HG03442 (cell line): Measurements from ENCODE around the gene OLFM2.

ENCODE experiments used
- ATAC-seq: cut with Tn5 transposase; IDR thresholded peaks from one replicate; pipeline ENCODE4 v1.9.1; 2021; ENCODE audit warnings: mild to moderate bottlenecking, moderate library complexity; ENCODE audit not compliant: unreplicated experiment

OLFM2 gene

DNA sequence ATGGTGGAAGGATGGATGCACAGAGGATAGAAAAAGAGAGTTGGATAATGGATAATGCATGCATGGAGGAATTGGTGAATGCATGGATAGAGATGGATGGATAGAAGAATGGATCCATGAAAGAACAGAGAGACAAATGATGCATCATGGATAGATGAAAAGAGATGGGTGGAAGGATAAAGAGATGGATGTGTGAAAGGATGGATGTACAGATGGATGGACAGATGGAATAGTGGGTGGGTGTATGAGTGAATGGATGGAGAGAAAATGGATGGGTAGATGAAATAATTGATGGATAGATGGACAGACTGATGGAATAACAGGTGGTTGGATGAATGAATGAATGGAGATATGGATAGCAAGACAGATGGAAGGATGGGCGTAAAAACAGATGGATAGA lies 25.7 kb downstream of the OLFM2 start:
- no peak for ATAC-seq

DNA sequence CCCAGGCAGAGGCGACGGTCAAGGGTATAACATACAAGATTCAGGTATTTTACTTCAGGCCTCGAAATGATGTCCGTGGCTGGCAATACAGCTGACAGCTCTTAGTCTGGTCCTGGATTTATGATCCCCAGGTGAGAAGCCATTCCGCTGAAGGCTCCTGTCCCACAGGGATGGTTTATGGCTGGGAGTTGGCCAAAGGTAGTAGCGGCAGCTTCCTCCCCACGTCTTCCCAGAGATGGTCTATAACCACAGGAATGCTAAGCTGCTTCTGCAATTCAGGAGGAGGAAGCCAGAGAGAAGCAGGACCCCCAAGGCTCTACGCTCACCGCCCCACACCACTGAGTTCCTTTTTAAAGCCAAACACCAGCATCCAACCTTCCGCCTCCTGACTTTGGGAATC lies 27.1 kb downstream of the OLFM2 start:
- no peak for ATAC-seq

DNA sequence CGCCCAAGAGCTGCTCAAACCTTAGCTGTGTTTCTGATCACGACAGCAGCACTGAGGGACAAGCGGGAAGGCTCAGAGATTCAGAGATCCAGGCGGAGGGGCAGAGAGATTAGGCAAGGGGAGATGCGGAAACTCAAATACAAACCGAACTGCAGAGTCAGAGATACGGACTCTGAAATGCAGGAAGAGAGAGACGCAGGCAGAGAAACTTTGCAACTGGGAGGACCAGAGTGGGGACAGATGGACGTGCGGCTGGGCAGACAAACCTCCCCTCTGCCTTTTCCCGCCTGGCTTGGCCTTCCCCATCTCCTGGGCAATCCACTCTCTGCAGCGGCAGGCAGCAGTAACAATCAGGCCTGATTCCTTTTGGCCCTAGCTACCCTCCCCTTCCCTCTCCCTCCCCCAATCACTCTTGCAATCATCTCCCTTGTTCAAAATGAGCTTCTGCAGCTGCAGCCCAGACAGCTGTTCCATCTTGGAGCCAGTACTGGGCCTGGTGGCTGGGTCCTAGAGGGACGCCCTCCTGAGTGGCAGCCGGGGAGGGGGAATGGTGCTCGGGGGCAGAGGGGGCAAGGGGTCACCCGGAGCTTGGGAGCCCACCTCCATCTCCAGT lies 29.7 kb downstream of the OLFM2 start:
- ATAC-seq, result no peak

DNA sequence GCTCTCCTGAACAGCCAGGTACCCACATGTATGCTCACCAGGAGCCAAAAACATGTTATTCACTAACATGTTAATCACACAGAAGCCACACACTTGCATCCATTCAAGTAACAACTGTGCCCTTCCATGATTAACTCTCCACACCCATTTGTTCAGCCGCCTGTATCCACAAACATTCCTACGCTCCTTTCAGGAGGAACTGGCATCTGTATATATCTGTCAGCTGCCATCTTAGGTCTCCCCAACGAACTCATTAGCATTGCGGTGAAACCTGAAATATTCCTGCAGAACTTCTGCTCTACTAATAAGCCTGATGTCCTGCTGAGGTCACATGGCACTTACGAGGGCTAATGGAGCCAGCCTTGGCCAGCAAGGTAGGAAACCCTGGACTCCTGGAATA lies 33.0 kb downstream of the OLFM2 start:
- no peak for ATAC-seq

DNA sequence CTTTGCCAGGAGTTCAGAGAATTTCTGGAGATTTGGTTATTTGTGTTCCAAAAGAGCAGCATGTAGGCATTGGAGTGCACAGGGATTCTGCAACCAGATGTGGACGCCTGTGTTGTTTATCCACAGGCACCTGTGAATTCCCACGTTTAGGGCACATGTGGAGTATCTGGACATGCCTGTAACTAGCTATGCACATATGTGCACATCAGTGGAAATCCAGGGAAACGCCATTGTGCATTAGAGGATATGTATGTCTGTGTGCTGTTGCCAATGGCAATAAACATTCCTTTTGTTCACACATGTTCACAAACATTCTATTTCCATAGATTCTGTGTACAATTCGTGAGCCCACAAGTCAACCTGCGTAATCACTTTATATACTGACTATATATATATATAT lies 34.7 kb downstream of the OLFM2 start:
- no peak for ATAC-seq

DNA sequence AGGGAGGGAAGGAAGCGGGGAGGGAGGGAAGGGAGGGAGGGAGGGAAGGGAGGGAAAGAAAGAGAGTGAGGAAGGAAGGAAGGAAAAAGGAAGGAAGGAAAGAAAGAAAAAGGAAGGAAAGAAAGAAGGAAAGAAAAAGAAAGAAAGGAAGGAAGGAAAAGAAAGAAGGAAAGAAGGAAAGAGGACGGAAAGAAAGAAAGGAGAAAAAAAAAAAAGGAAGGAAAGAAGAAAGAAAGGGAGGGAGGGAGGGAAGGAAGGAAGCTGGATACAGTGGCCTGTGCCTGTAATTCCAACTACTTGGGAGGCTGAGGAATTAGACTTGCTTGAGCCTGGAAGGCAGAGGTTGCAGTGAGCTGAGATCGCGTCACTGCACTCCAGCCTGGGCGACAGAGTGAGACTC lies 35.3 kb downstream of the OLFM2 start:
- ATAC-seq, result no peak

DNA sequence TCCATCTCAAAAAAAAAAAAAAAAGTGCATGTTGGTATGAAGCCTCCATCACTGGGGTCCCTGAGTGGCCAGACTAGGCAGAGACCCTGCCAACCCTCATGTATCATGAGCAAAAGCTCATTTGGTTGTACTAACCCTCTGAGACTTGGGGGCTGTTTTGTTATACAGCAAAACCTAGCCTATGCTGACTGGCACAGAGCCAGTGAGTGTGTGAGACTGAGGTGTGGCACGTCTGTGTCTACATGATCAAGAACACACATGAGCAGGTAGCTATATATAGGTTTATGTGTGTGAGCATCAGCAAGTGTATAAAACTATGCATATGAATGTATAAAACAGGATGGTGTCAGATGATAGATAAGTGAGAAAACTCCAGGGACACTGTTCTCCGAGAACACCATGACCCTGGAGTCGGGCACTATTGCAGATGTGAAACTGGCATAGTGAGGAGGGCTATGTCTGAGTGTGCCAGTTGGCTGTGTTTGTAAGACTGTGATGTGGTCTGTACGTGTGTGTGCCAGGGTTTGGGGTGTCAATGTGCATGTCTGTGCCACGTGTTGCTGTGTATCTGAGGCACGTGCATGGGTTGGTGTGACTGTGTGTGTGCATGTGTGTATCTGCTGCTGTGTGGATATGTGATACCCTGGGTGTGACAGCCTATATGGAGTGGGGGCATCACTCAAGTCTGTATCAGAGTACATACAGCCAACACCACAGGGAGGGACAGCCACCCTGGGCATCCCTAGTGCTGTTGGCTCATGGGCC lies 44.5 kb downstream of the OLFM2 start:
- no peak for ATAC-seq

DNA sequence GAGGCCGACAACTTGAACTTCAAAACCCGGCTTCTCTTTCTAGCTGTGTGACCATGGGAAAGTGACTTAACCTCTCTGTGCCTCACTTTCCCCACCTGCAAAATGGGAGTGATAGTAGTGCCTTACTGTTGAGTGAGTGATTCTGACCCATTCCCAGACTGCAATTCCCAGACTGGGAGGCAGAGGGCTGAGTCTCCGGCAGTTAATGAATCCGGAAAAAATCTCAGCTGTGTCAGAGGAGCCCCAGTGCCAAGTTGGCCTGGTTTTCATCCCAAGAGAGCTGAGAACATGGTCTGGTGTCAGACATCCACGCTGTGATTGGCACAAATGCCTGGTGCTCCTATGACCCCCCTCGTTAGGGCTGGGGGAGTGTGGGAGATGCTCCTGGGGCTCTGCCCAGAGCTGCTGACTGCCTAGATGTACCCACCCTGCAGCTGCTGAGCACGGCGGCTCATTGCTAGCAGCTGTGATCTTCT lies 51.2 kb downstream of the OLFM2 start:
- ATAC-seq, result no peak

DNA sequence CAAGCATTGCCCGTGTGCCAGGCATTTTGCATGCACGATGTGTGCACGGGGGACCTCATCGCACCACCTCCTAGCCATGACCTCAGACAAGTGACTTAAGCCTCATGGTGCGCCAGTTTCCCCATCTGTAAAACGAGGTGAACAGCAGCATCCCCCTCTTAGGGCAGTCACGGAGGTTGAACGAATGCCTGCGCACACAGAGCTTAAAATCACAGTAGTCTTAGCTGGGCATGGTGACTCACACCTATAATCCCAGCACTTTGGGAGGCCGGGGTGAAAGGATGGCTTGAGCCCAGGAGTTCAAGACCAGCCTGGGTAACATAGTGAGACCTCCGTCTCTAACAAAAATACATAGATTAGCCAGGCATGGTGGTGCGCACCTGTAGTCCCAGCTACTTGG lies 52.6 kb downstream of the OLFM2 start:
- ATAC-seq, result no peak

DNA sequence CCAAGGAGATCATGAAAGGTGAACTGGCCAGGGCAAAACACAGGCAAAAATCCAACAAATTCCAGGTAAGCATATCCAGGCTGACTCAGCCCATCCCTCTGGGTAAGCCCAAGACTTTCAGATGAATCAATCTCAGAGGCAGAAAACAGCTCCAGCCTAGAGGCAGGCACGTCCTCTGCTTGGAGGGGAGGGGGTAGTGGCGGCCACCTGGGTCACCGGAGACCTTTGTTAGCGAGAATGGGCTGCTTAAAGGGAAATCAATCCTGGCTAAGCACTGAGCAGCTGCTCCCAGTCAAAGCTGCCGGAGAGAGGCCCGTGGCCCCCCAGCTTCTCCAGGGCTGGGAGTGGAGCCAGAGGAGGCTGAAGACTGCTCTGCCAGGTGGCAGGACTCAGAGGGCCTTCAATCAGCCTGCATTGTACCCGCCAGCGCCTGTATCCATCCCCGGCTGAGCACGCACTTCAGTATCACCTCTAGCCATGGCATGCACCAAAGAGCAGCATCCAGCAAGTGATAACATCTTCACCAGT lies 53.0 kb downstream of the OLFM2 start:
- ATAC-seq, result no peak

DNA sequence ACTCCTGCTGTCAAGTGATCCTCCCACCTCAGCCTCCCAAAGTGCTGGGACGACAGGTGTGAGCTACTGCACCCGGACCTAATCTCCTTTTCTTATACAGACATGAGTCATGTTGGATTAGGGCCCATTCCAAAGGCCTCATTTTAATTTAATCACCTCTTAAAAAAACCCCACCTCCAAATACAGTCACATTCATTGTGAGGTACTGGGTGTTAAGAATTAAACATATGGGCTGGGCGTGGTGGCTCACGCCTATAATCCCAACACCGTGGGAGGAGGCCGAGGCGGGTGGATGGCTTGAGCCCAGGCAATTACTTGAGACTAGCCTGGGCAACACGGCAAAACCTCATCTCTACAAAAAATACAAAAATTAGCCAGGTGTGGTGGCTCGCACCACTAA lies 54.6 kb downstream of the OLFM2 start:
- ATAC-seq, result no peak

DNA sequence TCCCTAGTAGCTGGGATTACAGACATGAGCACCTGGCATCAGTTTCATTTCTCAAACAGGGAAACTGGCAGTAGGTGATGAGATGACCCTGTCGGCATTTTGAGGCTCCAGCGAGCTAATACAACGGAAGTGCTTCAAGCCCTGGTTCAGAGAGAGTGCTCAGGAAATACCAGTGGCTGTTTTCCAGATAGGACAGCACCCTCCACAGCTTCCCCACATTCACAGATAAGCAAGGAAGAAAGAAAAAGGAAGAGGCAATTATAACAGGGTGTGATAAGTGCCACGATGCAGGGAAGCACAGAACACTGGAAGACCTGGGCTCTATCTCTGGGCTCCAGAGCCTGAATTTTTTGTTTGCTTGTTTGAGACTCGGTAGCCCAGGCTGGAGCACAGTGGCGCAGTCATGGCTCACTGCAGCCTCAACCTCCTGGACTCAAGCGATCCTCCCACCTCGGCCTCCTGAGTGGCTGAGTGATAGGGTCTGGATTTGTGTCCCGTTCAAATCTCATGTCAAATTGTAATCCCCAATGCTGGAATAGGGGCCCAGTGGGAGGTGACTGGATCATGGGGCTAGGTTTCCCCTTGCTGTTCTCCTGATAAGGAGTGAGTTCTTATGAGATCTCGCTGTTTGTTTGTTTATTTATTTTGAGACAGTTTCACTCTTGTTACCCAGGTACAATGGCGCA lies 57.7 kb downstream of the OLFM2 start:
- ATAC-seq, result no peak

DNA sequence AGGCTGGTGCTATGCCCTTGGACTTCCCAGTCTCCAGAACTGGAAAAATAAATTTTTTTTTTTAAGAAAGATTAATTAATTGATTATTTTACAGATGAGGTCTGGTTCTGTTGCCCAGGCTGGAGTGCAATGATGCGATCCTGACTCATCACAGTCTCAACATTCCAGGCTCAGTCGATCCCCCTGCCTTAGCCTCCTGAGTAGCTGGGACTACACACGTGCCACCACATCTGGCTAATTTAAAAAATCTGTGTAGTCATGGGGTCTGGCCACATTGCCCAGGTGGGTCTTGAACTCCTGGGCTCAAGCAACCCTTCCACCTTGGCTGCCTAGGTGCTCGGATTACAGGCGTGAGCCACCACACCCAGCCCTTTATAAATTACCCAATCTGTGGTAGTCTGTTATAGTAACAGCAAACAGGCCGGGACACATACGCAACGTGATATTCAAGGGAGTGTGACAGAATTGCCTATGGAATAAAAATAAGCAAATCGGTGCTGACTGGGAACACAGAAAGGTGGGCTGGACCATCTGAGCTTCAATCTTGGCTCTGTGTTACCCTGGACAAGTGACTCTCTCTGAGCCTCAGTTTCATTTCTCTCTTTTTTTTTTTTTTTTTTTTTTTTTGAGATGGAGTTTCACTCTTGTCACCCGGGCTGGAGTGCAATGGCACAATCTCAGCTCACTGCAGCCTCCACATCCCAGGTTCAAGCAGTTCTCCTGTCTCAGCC lies 58.4 kb downstream of the OLFM2 start:
- no peak for ATAC-seq

DNA sequence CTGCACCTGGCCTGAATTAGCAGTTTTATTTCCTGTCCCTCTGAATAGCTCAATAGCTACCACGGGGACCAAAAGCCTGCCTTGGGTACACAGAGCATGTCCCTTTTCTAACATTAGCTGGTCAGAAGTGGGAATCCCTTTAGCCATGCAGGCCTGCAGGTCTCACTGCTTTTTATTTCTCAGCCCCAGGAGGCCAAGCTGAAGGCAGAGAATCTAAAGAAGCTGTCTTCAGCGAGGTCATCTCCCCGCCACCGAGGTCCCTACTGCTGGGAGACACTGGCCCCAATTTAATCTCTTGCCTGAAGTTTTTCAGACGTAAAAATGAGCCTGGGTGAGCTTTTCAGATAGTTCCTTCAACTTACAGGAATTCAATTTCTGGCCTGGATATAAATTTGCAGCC lies 60.5 kb downstream of the OLFM2 start:
- ATAC-seq, result no peak

DNA sequence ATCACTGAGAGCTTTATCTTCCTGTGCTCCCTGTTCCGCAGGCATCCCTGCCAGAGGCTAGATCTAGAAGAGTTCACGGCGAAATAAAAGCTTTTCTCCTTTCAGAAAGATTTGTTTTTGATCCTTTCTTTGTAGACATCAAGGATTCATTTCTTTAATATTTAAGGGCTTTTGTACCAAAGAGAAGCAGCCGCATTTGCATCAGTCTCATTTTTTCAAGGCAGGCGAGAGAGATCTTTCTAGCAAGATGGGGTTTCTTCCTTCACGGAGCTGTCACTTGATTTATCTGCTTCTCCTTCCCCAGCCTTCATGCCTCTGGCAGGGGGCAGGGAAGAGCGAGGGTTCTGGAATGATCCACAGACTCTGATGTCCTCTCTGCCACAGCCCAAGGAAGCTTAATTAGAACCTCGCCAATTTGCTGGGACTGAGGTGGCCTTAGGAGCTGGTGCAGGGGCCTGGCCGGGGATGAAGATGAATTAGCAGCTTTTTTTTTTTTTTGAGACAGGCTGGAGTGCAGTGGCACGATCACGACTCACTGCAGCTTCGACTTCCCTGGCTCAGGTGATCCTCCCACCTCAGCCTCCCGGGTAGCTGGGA lies 61.2 kb downstream of the OLFM2 start:
- no peak for ATAC-seq

DNA sequence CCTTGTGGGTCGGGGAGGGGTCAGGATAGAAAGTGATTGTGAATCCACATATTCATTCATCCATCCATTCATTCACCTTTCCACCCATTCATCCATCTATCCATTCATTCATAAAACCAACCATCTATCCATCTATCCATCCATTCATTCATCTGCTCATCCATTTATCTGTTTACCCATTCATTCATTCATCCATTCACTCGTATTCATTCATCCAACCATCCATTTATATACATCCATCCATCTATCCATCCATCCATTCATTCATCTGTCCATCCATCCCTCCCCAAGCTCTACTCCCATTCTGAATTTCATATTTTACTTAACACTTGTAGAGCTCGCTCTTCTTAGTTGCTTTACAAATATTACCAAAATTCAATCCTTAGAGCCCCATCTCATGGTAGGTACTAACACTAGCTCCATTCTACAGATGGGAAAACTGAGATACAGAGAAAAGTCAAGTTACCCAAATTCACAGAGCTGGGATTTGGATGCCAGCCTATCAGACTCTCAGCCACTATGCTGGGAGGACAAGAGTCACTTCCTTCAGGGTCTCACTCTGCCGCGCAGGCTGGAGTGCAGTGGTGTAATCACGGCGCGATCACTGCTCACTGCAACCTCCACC lies 63.6 kb downstream of the OLFM2 start:
- no peak for ATAC-seq

DNA sequence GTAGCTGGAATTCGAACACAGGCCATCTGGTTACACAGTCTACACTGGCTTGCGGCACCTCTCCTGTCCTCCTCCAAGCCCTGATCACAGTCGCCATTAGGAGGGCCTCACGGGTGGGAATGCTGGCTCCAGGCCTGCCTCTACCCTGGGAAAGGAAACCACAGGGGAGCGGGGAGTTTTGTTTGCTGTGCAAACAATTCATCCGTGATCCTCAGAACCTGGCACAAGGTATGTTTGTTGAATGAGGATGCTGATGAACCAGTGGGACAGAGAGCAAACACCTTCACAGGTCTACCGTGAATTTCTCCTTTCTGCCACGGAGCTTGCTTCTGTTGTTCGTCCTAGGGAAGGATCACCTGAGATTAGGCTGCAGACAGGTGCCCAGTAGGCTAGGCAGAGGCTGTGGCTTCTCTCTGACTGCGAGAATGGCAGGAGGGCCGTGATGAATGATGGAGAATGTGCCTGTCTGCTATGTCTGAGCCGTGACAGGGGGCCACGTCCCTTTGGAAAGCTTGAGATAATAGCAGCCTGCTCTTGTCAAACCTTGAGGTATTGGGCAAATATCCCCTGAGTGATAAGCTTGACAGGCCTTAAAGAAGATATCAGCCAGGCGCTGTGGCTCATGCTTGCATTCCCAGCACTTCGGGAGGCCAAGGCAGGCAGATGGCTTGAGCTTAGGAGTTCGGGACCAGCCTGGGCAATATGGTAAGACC lies 64.5 kb downstream of the OLFM2 start:
- no peak for ATAC-seq

DNA sequence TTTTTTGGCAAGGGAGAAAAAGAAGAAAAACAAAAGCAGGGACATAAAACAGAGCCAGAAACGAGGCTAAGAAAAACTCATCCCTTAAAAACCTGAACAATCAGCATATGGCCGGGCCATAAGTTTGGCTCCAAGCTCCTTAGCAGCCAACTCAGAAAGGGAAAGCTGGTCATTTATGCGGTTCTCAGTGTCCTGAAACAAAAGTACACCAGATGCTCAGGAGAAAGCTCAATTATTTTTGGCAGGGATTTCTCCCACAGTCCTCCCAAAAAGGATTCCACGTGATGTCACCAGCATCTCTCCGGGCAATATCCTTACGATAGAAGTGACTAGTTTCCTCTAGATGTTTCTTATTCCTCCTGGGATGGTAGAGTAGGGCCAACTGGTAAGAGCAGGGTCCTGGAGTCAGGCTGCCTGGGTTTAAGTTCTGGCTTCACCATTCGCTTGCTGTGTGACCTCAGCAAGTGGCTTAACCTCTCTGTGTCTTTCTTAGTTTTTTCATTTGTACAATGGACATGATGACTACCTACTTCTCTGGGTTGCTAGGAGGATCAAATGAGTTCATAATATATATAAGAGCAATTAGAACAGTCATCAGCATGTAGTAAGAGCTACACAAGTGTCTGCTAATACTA lies 67.2 kb downstream of the OLFM2 start:
- ATAC-seq, result no peak
